HG03103 (cell line): Measurements from ENCODE around the gene RTRAF.

Experiments used
- ATAC-seq: cut with Tn5 transposase; IDR thresholded peaks from one replicate; pipeline ENCODE4 v1.9.1; 2021; ENCODE audit warnings: low read depth; ENCODE audit not compliant: unreplicated experiment

RTRAF gene

DNA sequence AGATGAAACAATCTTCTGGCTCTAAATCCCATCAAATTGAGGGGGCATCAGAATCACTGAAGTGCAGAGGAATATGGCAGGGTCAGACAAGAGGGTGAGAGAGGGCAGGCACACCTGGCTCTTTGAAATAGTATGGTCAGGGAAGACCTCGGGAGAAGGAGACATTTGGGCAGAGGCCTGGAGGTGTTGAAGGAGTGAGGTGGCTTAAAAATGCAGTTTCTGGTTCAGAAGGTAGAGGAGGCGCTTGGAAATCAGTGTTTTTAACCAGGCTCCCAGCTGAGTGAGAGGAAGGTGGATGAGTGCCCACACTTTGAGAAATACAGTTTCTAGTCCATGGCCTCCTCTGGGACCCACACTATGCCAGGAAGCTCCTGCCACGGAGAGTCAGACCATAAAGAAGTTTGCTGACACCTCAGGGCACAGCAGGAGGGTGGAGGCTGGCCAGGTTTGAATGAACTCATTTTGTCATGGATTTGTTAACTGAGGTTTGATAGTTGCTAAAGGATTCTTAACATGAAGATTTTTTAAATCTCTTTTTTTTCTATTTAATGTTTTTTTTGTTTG is 59.4 kb downstream of the RTRAF start:
- ATAC-seq: no peak

DNA sequence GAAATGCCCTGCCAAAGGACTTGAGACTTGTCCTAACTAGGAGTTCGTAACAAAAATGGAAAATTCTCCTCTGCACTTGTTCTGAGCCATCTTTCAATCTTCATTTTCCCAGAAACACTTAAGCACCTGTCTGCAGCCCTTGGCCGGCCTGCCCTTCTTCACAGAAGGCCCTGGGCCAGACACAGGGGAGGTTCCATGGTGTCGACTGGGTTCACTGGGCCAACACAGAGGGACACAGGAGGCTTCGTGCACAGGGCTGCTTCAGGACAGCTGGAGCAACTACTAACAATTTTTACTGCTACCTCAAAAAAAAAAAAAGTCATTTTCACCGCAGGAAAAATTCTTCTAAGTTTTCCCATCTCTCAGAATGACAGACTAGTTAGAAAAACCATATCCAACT is 59.9 kb downstream of the RTRAF start:
- ATAC-seq: no peak

DNA sequence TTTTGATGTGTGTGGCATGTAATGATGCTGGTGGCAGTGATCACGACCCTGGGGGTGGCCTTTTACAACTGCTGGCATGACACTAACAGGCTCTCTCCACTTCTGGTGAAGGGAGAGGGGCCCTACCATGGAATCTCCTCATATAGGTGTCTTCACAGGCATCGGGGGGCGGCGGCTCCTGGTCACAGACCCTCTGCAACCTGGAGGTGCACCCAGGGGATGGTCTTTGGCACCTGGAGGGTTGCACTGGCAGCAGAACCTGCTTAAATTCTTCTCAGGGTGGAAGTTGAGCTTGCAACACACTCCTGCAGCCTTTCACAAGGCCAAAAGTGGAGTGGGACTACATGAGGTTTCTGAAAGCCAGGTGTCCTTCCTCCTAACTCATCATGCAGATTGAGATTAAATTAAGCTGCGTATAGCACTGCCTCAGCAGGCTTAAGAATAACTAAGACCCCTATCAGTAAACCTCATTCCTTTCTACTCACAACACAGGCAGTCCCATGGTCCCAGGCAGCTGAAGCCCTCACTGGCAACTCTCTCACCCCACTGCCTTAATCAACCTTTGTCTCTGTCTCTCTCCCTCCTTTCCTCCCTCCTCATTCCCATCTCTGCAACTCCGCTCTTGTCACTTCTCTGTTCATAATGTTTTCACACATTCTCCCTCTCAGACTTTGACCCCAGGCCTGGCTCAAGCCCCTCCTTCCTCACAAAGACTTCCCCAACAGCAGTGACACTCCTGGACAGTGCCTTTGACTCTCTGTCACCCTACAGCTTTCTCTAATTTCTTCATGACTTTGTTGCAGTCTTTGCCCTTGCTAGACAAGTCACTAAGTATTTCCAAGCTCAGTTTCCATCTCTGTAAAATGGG is 60.6 kb downstream of the RTRAF start:
- no peak for ATAC-seq

DNA sequence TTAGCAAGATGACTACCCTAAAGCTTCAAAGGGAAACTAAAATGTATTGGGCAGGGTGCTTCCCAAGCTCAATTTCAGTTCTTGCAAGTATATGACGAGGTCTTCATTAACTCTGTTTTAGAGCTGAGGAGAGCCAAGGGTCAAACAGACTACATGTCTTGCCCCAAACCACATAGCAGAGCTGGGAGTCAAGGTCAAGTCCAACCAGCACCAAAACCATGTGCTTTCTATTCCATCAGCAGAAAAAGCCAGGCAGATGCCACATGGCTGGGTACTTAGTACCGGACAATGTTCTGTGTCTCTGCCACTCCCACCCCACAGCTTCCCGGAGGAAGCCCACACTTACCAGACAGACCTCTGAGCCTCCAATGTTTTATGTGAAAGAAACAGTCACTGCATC is 61.9 kb downstream of the RTRAF start:
- no peak for ATAC-seq

DNA sequence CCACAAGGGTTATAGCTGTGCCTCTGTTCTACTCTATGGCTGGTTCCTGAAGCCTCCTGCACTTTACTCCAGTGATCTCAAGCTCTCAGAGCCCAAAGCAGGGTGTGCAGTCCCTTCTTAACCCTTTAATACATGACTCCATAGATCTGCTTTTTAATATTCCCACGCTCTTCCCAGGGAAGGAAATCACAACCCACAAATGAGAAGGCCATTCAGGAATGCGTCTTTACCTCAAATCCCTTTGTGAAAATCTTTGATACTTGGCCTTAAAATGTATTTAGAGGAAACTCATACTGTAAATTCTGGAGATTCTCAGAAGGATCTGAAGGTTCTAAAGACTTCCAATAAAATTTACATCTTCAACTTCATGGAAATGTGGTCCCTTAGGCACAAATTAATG is 62.5 kb downstream of the RTRAF start:
- no peak for ATAC-seq

DNA sequence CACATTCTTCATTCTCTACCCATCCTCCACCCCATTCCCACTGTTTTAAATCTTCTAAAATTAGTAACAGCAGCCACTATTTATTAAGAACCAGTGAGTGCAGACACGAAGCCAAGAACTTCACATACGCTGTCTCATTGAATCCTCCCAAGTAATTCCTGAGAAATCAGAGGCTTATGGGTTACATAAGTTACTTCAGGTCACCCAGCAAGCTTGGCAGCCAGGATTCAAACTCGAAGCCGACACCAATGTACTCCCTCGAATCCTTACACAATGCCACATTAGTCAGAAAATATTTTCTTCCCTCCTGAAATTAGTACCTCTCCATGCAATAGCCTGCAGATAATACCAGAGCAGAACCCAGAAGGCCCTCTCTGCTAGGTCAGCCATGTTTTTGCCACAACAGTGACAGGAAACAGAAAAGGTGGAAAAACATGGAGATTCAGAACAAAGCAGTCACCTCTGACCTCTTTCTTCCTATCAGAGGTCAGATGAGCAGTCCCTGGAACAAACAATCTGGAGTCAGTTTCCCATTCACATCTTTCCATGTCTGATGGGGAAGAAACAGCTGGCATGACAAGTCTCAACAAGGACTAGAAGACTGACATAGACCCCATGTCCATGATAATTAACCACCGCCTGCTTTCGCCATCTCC is 63.1 kb downstream of the RTRAF start:
- ATAC-seq: no peak

DNA sequence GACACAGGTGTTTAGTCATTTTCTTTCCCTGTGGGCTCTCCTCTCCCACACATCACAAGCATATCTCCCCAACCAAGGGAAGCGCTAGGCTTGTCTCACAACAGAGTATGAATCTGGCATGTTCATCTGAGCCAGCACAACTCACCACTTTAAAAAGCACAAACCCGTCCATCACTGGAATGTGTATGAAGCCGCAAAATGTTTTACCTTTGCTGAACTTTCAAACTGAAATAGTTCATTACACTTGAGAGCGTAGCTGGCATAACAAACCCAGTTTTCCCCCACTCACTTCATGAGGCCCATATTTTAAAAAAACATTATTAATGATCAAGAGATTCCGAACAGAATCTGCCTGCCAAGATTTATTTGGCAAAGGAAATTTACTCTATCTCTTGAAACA is 63.7 kb downstream of the RTRAF start:
- no peak for ATAC-seq

DNA sequence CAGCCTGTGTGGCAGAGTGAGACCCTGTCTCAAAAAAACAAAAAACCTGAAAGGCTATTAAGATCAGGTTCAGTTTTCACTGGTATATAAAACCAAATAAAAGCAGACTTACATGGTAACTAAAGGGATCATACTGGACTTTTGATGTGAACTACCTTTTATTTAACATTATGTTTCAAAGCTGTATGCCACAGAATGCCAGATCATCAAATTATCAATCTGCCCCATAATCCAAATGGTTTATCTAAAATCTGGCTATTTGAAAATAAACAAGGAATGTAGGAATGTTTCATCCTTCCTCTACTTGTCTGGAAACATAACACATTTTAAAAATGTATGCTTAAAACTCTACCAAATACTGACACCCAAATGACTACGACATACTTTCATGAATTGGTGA is 65.3 kb downstream of the RTRAF start:
- ATAC-seq: no peak

DNA sequence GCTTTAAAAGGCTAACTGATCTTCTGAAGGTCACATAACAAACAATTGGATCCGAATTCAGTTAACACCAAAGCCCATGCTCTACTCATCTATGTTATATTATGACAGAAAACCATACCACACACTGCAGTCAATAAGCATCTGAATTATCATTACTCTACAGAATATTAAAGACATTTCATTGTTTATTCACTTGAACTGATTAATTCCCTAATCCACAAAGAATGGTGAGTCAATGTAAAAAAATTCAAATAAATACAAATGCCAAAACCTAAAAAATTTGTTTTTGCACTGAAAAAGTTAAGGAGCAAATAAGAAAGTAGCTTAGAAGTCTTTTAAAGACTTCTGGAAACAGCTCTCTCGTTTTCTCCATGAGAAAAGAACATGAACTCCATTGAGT is 65.8 kb downstream of the RTRAF start:
- ATAC-seq: no peak

DNA sequence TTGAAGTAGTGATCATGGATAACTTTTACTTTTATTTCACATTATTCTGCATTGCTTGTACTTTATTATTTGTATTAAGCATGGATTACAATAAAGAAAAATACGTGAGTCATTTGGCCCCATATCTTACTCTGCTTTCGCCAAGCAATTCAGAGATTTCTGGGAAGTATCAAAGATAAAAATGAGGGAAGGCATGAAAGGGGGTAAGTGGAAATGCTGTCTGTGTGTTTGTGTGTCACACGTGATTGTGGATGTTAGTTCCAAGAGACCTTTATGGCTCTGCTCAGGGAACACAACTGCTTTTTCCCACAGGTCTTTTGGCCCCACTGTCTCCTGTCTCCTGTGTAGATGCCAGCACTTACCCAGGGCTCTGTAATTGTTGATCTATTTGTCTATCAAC is 69.0 kb downstream of the RTRAF start:
- ATAC-seq: no peak

DNA sequence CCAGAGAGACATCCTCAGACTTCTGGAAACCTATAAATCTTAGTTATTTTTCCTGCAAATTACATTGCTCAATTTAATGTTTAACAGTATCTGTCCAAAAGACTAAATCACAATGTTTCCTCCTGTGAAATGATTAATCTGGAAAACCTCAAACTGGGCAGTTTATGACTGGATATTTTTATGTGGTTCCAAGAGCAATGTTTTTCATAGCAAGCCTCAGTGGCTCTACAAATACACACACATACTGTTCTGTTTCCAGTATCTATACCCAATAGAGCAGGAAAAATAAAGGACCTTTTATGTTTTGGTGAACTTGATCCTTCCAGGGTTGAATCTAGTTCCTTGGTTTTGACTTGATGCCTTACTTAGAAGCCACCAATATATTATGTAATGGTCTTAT is 70.3 kb downstream of the RTRAF start:
- no peak for ATAC-seq

DNA sequence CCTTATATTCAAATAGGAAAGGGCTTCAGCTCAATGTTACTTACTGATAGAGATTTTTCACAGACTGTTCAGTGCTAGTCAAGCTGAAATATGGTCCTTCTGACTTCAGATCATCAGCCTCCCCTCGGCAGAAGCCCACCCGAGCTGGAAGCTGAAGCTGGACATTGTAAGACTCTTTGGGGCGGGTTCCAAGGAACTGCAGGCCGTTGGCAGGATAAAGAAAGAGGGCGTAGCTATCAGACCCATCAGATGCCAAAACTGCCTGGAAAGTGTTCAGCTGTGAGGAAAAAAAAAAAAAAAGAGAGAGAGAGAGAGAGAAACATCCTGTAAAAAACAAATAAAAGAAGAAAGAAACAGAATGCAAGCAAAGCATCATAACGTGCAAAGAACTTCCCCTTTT is 70.7 kb downstream of the RTRAF start:
- no peak for ATAC-seq
